ENCODE measurements around the gene GALNT16. TPM values are rescaled to one million over a fixed set of nuclear protein-coding genes. Genes with fewer than 3 reads are reported as not detected.

Gene GALNT16
- polyA plus RNA-seq, 4 donors = 3.5 to 30.8 (median 4.6) TPM

- no peak for DNase-seq (ENCODE audit: low read depth in 4 of 4, low spot score in 3 of 4)
Observed at GRCh38 chr14:69398818-69399210, 138.9 kb downstream of the GALNT16 start.

- no peak for DNase-seq (ENCODE audit: low read depth in 4 of 4, low spot score in 3 of 4)
Observed at GRCh38 chr14:69399750-69400149, 139.8 kb downstream of the GALNT16 start.

DNA sequence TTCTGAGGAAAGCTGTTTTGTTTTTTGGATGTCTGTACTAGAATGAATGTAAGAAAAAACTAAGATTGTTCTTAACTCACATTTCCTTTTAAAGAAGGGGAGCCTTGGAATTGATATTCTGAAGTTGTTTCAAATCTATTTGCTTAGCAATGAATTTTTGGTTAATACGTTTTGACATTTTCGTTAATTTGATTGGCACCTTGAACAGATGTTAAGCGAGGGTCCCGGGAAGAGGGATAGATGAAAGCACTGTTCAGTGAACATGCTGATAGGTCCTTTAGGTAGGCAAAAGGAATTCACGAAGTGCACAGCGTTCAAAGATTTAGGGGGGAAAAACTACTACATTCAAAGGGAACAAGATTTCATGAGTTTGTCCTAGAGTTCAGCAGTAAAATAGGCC lies 140.2 kb downstream of the GALNT16 start:
- no peak for DNase-seq (ENCODE audit: low read depth in 4 of 4, low spot score in 3 of 4)

GRCh38 chr14:69401841-69402240 lies 141.9 kb downstream of the GALNT16 start:
- DNase-seq (ENCODE audit: low read depth in 4 of 4, low spot score in 3 of 4) = no peak

GRCh38 chr14:69404478-69404877 lies 144.5 kb downstream of the GALNT16 start:
- no peak for DNase-seq (ENCODE audit: low read depth in 4 of 4, low spot score in 3 of 4)

- no peak for DNase-seq (ENCODE audit: low read depth in 4 of 4, low spot score in 3 of 4)
Observed at GRCh38 chr14:69404883-69405282, 144.9 kb downstream of the GALNT16 start.

DNA sequence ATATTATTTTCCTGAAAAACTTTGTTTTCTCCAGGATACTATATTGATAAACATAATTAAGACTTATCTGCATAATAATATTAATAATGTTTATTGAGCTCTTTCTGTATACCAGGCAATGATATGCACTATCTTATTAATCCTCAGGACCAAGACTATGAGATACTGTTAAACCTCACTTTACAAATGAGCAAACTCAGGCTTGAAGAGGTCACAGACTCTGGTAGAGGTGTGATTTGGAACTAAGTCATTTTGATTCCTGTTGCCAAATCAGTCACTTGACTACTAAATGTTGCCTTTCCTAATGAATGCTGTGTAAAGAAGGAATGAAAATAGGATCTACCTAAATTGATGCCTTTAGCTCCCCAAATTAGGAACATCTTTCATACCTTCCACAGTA lies 145.8 kb downstream of the GALNT16 start:
- no peak for DNase-seq (ENCODE audit: low read depth in 4 of 4, low spot score in 3 of 4)

Other genes starting within 250 kb of the GALNT16 start
- 10 to 100 TPM; 51.3 to 62.6 (median 57.9) TPM for gene DCAF5, start 107.0 kb upstream of the GALNT16 start, polyA plus RNA-seq (ENCODE audit: insufficient read length in 4 of 4)
- gene EXD2, start 68.7 kb upstream of the GALNT16 start, polyA plus RNA-seq (ENCODE audit: insufficient read length in 4 of 4) = 10 to 100 TPM; 22.6 to 34.9 (median 31.8) TPM
- 100 to 1,000 TPM; 285 to 413 (median 343) TPM for gene ERH, start 138.1 kb downstream of the GALNT16 start, polyA plus RNA-seq (ENCODE audit: insufficient read length in 4 of 4)
- gene SLC39A9, start 138.5 kb downstream of the GALNT16 start, polyA plus RNA-seq (ENCODE audit: insufficient read length in 4 of 4) = 10 to 100 TPM; 60.8 to 92.0 (median 82.7) TPM
- 1 to 10 TPM in 3 of 4 donors, under 1 TPM in 1; 0.31 to 5.9 (median 4.6) TPM for gene PLEKHD1, start 224.6 kb downstream of the GALNT16 start, polyA plus RNA-seq (ENCODE audit: insufficient read length in 4 of 4)